GM18867 (cell line): ENCODE results near the gene ABI3.
"Not testable (repeated sequence)": the region's sequence is repeated elsewhere in the genome, so short reads cannot be mapped to it uniquely, and the experiment has no call there.

ENCODE experiments used
- ATAC-seq: cut with Tn5 transposase; IDR thresholded peaks from one replicate; pipeline ENCODE4 v1.9.1; 2021; ENCODE audit warnings: mild to moderate bottlenecking, moderate library complexity; ENCODE audit not compliant: unreplicated experiment

Gene ABI3

GRCh38 chr17:49210158-49211029 lies at the start of gene ABI3, which contains the start of gene GNGT2:
ABI3 (plus strand) TSS chr17:49210707; CDS start chr17:49210725, 18 bp downstream.
GNGT2 (minus strand) TSS chr17:49210574; CDS start chr17:49207422, 3,152 bp downstream.
- ATAC-seq = peak; percentile 82

GRCh38 chr17:49162866-49163265 lies 47.6 kb upstream of the ABI3 start:
- ATAC-seq = no peak

GRCh38 chr17:49165143-49165542 lies 45.4 kb upstream of the ABI3 start:
- ATAC-seq = no peak

- ATAC-seq = no peak
Observed at GRCh38 chr17:49168706-49169105, 41.8 kb upstream of the ABI3 start.

- ATAC-seq = no peak
Observed at GRCh38 chr17:49170216-49170615, 40.3 kb upstream of the ABI3 start.

- not testable (repeated sequence) for ATAC-seq
Observed at GRCh38 chr17:49170711-49171110, 39.8 kb upstream of the ABI3 start.

- ATAC-seq = not testable (repeated sequence)
Observed at GRCh38 chr17:49175978-49176377, 34.5 kb upstream of the ABI3 start.

- no peak for ATAC-seq
Observed at GRCh38 chr17:49180303-49180702, 30.2 kb upstream of the ABI3 start.

- no peak for ATAC-seq
Observed at GRCh38 chr17:49180998-49181635, 29.4 kb upstream of the ABI3 start.

- no peak for ATAC-seq
Observed at GRCh38 chr17:49183341-49183740, 27.2 kb upstream of the ABI3 start.

GRCh38 chr17:49183801-49184200 lies 26.7 kb upstream of the ABI3 start:
- ATAC-seq = no peak

- not testable (repeated sequence) for ATAC-seq
Observed at GRCh38 chr17:49184522-49184921, 26.0 kb upstream of the ABI3 start.

GRCh38 chr17:49185381-49185780 lies 25.1 kb upstream of the ABI3 start:
- ATAC-seq = not testable (repeated sequence)

- no peak for ATAC-seq
Observed at GRCh38 chr17:49187301-49187700, 23.2 kb upstream of the ABI3 start.

- ATAC-seq = no peak
Observed at GRCh38 chr17:49190932-49191331, 19.6 kb upstream of the ABI3 start.

GRCh38 chr17:49191409-49191916 lies 19.0 kb upstream of the ABI3 start:
- peak; percentile 3 for ATAC-seq

GRCh38 chr17:49191917-49192741 lies 18.4 kb upstream of the ABI3 start:
- peak; percentile 24 for ATAC-seq

GRCh38 chr17:49193513-49194296 lies 16.8 kb upstream of the ABI3 start:
- ATAC-seq = no peak

GRCh38 chr17:49194297-49194607 lies 16.3 kb upstream of the ABI3 start:
- ATAC-seq = no peak

- ATAC-seq = no peak
Observed at GRCh38 chr17:49195751-49196150, 14.8 kb upstream of the ABI3 start.
